NCI-H526 (cell line): ENCODE results near the gene PHPT1.

Experiments
- DNase-seq, 2 experiments: peaks; one replicate each; lab custom pipeline; 2025; lab: John Stamatoyannopoulos, UW

Gene PHPT1

DNA sequence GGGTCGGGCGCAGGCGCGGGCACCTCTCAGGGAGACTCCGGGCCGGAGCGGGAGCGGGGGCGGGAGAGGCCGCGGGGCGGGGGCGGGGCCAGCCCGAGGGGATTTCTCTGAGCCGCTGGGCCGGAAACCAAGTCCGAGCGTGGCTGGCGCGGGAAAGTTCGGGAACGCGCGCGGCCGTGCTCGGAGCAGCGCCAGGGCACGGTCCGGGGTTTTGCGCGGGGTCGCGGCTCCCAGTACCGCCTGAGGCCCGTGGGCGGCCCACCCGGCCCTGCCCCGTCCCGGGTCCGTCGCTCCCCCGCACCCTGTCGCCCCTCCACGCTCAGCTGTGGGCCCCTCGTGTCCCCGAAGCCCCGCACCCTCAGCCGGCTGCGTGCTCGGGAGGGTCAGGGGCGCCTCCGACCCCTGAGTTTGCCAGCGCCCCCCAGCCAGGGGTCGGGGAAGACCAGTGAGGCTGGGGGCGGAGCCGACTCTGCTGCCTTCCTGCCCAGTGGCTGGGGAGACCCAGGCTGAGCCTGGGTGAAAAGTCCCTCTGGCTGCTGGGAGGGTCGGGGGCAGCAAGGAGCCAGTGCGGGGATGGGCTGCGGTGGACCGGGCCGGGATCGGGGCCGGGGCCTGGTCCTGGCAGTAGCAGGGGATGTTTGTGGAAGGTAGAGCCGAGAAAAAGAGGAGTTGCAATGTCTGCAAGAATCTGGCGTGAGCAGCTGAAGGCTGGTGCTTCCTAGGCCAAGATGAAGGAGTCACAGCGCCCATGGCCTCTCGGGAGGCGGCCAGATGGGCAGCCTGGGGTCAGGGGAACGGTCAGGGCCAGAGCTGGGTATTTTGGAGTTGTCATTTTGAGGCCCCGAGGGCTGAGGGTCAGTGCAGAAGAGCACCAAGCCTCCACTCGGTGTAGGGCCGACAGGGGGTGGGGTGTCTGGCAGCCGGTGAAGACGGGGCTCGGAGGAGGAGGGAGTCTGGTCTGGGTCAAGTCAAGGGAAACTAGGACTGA lies 37.7 kb downstream of the PHPT1 start:
- peak in 1 of 2 experiments; percentile 30 for DNase-seq

DNA sequence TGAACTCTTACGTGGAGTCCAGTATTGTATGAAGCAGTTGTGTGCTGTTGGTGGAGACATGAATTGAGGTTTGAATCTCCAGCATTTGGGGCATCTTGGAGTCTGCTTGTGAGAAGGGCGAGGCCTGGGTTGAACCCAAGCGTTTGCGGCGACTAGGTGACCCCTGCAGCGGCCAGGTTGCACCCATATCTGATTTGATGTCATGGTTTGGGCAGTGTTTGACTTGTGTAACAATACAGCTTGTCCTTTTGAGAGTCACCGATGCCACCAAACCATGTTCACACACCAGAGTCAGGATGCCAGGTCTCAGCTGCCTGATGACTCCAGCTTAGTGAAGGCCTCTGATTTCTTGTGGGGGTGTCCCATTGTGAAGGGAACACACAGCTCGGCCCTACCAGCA lies 39.2 kb downstream of the PHPT1 start:
- no peak for DNase-seq

DNA sequence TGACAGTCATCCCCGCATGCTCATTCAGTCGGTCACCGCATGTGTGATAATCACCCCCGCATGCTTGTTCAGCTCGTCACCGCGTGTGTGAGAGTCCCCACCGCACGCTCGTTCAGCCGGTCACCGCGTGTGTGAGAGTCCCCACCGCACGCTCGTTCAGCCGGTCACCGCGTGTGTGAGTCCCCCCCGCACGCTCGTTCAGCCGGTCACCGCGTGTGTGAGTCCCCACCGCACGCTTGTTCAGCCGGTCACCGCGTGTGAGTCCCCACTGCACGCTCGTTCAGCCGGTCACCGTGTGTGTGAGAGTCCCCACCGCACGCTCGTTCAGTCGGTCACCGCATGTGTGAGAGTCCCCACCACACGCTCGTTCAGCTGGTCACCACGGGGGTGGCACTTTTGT lies 40.6 kb downstream of the PHPT1 start:
- no peak for DNase-seq

DNA sequence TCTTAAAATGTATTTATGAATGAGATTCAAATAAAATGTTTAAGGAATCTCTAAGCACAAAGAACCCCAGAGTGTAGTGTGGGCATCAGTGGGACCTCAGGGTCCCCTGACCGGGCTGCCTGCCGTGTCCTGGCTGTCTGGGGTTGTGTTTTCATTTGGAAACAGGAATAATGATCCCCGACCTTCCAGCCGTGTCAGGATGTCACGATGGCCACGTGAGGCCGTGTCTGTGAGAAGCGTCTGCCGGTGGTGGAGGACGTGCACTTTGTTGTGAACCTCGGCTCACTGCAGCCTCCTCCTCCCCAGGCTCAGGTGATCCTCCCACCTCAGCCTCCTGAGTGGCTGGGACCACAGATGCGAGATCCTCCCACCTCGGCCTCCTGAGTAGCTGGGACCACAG lies 41.5 kb downstream of the PHPT1 start:
- no peak for DNase-seq

DNA sequence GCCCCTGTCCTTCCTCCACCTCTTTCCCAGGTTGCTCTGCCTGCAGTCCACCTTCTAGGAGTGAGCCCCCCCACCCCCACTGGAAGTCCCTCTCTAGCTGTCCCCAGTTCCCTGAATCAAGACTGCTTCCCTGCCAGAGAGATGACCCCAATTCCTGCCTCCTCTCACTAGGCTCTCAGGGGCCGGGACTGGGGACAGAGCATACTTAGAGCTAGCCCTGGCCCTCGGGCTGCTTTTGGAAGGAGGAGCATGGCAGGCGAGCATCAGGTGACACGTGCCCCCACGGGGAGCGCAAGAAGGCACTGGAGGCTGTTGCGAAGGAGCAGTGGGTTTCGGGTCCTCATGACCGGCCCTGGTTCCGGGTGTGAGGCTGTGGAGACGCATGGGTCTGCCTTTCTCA lies 46.8 kb downstream of the PHPT1 start:
- DNase-seq: no peak

DNA sequence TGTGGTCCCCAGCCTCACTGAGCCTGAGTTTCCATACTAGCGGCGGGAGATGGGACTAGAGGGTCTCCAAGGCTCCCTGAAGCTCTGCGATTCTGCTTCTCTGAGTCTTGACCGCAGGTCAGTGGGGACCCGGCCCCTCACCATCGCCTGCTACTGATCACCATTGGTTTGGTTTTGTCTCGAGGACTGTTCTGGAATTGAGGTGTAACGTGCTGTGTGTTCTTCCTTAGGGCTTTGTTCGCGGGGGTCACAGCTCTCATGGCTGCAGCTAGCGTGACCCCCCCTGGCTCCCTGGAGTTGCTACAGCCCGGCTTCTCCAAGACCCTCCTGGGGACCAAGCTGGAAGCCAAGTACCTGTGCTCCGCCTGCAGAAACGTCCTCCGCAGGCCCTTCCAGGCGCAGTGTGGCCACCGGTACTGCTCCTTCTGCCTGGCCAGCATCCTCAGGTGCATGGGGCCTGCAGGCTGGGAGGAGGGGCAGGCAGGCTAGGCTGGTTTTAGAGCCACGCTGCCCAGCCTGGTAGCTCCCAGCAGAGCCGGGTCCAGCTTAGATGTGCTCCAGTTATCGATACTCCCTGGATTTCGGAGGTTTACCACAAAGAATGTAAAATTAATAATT lies 49.4 kb downstream of the PHPT1 start:
- DNase-seq: no peak

DNA sequence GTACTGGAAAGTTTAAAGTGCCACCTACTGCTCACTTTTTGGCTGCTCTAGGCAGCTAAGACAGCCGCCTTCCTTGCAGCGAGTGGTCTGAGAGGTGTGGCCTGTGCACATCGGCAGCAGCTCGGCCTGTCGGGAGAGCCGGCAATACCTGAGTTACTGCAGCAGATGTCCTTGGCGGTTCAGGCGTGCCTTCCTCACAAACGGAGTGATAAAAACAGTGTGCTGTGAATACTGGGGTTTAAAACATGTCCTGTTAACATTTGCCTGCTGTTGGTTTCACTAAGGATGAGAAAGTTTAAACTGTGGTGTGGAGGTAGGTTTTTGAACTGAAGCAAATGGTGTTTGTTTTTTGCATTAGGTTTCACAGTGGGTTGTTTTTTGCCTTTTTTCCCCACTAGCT lies 50.0 kb downstream of the PHPT1 start:
- no peak for DNase-seq

DNA sequence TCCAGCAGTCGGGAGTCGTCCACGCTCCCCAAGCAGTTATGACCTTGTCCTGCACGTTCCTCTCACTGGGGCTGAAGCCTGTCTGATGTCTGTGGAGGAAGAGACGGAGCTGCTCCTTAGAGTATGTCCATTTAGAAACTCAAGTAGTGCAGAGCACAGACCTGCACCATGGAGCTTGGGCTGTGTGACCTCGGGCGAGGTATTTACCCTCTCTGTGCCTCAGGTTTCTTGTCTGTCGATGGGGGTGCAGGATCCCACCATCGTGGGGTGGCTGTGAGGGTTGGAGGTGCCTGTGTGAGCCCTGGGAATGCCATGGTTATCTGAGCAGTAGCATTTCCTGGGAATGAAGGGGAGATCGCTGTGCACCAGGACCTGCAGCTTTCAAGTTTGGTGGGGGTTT lies 51.3 kb downstream of the PHPT1 start:
- DNase-seq: no peak
